TTC549 (cell line): ENCODE data around the gene FBN1.

Experiments used
- FAIRE-seq: peaks from 2 replicates; lab custom pipeline; 2012; peaks lifted over from hg19 to GRCh38; lab: Jason Lieb, UNC

Gene FBN1

DNA sequence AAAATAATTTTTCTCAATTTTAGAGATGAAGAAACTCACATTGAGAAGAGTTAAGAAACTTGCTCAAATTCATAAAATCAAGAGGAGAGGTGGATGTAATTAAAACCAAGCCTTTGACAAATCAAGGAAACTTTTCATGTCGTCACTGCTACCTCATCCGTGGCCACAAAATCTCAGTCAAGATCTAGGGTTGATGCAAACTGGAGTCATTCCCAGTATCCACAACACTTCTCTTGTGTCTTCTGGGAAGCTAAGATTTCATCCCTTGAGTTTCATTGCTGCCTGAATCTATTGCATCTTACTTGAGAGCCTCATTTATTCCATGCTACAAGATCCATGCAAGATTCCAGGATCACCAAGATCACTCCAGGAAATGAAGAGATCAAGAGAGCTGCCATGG is 5.4 kb upstream of the FBN1 start:
- no peak for FAIRE-seq

DNA sequence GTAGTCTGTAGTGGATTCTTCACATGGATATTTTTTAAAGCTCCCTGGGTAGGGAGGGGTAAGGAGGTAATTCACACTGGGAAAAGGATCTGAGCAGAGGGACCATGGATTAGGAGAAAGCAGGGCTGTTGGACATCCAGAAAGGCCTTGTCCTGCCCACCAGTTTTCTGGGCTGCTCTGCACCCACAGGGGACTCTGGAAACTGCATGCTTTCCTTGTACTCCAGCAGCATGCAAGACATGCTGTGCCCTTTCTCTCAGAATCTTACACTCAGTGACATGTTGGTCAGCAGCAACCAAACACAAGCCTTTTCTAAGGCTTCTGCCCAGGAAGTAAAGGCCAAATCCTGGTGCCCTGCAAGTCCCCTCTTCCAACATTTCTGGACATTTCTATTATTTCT is 2.5 kb upstream of the FBN1 start:
- no peak for FAIRE-seq

- FAIRE-seq = no peak
Observed at GRCh38 chr15:48646331-48646730, 822 bp upstream of the FBN1 start.

GRCh38 chr15:48644827-48645557 is 517 bp downstream of the FBN1 start:
- FAIRE-seq = no peak

- FAIRE-seq = no peak
Observed at GRCh38 chr15:48644467-48644826, 1.1 kb downstream of the FBN1 start.

DNA sequence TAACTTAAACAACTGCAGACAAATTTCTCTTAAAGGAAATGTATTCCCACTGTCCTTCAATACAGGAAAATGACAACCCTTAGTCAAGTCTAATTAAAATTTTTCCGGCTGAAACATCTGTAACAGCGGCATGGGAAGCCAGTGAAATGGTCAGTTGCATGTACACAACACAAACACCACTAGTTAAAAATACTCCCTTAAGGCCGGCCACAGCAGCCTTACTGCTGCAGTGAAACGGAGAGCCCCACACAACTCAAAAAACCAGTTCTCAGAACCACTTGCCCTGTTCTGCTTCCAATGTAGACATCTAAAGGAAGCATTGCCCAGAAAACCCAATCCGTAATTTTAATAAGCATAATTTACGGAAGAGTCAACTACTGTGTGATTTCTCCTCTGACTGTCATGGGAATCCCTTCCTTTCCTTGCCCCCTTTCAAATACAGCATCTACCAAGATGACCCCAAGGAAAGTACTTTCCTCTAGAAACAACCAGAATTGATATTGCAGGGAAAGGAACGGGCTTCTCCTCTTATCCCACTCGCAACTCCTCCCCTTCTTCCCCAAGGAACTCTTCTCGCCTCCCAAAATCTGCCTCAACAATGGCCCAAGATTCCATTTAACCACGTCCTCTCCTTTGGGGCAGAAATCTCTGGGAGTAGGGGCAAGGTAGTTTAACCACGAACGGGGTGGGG is 1.6 kb downstream of the FBN1 start:
- FAIRE-seq = no peak

DNA sequence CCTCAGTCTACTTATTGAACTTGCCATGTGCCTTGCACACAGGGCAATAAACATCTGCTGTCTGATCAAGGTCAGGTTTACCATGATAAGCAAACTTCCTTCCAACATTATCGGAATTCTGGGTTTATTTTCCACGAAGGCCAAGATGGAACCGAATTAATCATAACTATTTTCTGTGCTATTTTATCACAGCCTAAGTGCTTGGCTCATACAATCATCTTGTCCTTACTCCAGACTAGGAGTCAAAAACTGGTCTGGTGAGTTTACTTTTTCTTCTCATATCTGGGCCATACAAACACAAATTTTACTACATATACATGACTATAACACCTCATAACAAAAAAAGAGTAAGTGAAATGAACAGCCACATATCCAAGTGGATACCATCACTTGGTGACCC is 2.3 kb downstream of the FBN1 start:
- FAIRE-seq = no peak

- no peak for FAIRE-seq
Observed at GRCh38 chr15:48642795-48643194, 2.7 kb downstream of the FBN1 start.

DNA sequence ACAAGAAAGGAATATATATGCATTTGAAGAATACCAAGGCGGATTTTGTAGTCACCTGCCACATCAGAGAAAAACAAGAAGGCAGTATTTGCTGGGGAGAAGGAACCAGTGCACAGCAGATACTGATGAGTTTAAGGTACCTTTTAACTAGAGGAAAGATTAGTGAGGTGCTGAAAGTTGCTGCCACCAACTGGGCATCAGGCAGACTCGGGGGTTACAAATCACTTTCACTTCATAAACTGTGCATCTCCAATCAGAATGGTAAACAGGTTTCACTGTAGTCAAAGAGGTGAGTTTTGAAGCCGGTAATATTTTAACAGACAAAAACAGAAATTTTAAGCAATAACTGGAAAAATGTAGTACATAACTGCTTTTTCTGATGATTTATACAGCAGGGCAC is 4.1 kb downstream of the FBN1 start:
- FAIRE-seq = no peak

DNA sequence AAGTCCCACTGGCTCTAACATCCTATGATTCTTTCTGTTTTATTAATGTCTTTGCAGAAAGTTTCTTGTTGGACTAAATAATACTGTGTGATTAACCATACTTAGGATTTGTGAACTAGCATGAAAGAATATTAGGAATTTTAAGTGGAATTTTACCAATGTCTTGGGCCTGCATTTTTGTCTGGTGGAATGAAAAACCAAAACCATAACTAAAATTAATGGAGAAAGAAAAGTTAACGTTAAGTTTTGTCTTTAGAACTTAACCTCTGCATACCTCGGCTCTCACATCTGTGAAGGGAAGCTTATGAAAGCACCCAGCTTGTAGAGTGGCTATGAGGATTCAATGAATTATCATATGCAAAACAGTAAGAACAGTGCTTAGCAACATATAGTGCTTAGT is 6.5 kb downstream of the FBN1 start:
- FAIRE-seq = no peak

- no peak for FAIRE-seq
Observed at GRCh38 chr15:48637639-48638038, 7.9 kb downstream of the FBN1 start.

DNA sequence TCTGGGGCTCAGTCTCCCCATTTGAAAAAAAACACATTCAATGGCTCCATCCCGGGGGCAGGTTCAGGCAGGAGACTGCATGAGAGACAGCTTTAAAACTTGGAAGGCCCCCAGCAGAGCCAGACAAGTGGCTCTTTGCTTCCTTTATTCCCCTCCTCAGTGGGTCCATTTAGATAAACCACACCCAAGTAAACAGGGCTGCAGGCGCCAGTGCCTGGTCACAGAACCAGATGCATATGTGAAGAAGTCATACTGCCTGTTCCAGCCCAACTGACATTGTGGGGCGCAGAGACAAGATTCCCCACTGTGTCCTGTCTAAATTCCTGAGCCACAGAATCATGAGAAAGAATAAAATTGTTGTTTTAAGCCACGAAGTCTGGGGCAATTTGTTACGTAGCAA is 9.0 kb downstream of the FBN1 start:
- no peak for FAIRE-seq

DNA sequence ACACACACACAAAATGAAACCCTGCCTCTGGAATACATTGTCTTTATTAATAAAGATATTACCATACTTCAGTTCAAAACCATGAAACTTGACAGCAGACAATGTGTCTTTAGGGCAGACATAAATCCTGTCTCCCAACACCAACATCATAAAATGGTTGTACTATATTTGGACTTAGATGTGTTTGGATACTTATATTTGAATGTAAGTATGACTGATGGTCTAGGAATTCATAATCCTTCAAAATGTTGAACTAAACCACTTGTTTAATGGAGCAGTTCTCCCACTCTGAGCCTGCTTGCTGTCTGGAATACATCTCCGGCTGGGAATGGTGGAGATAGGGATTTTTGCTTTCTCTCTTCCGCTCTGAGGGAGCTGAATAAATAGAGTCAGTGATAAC is 10.6 kb downstream of the FBN1 start:
- FAIRE-seq = no peak

GRCh38 chr15:48634096-48634495 is 11.4 kb downstream of the FBN1 start:
- FAIRE-seq = no peak

DNA sequence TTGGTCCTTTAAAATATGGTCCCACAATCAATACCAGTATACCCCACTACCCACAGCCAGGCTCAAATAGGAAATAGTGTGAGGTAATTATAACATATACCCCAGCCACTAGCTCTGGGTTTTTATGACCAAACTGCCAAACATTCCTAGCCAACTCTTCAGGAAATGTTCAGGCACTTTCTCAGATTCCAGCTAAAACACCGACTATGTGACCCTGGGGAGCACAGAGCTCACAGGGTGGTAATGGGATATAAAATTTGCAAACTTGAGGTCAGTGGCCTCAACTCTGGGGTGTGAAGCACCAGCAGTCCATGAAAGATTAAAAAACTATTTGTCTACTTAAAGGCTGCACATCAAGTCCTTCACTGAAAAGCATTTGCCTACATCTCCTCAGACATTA is 12.9 kb downstream of the FBN1 start:
- no peak for FAIRE-seq

- no peak for FAIRE-seq
Observed at GRCh38 chr15:48631176-48631770, 14.2 kb downstream of the FBN1 start.

DNA sequence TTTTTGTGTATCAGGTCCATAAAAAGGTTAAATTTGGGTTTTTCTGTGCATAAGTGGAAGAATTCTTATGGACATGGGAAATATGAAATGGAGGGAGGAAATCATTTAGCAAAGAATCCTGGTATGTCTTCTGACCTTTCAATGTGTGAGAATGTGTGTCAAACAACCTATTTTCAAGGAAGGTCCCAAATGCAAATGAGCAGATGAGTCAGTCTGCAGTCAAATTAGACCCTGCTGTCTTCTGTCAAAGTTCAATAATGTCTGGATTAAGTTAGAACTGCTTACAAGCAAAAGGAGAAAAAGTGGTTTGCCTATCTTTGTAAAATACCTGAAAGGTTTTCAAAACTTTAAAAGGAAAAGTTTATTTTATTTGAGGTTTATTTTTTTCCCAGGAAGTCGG is 15.3 kb downstream of the FBN1 start:
- no peak for FAIRE-seq

DNA sequence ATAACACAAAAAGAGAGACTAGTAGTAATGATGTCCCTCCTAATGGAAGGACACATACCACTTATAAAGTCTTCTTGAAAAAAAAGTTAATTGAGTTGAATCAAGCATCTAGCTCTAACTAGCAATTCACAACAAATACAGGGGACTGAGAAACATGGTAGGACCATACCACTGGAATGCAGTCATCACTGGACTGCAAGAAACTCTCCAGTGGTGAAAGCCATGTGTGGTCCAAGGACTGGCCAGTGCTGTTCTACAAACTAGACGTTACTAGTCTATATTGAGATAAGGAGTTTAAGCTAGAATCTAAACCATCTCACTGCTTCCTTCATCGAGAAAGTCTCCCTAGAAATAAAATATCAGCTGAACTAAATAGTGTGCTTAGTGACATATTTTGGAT is 16.7 kb downstream of the FBN1 start:
- FAIRE-seq = no peak

- no peak for FAIRE-seq
Observed at GRCh38 chr15:48627260-48627940, 18.1 kb downstream of the FBN1 start.

GRCh38 chr15:48625126-48625525 is 20.4 kb downstream of the FBN1 start:
- no peak for FAIRE-seq

GRCh38 chr15:48624700-48625099 is 20.8 kb downstream of the FBN1 start:
- FAIRE-seq = no peak

- no peak for FAIRE-seq
Observed at GRCh38 chr15:48623456-48623855, 22.1 kb downstream of the FBN1 start.

DNA sequence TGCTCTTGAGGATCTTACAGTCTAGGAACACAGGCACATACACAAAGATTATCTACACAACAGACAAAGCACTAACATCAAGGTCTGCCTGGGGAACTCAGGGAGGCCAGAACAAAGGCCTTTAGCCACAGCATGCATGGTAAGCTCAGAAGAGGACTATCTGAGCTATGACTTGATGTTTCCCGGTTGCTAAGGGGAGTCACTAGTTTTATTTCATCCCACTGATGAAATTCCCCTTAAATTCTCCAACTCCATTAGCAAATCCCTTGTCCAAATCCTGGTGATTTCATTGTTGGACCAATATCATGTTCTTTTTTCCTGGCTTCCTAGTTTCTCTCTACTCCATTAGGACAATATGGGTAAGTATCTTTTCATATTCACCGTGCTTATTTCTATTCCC is 23.3 kb downstream of the FBN1 start:
- FAIRE-seq = no peak
